HUES6 (cell line): ENCODE measurements around the gene KIF6.

Experiments
- H3K27ac ChIP-seq: 2 replicates; pipeline ENCODE4 v1.7.0; 2013; ENCODE audit warnings: low read depth, mild to moderate bottlenecking, low read length, inconsistent platforms
- H3K27me3 ChIP-seq: 2 replicates; pipeline ENCODE4 v1.6.1; 2013; ENCODE audit warnings: low read length; ENCODE audit not compliant: control insufficient read depth, insufficient read depth
- H3K36me3 ChIP-seq: 2 replicates; pipeline ENCODE4 v1.6.1; 2013; ENCODE audit warnings: low read length; ENCODE audit not compliant: control insufficient read depth, insufficient read depth
- H3K4me1 ChIP-seq: 2 replicates; pipeline ENCODE4 v1.6.1; 2013; ENCODE audit warnings: low read length; ENCODE audit not compliant: control insufficient read depth, insufficient read depth
- H3K4me3 ChIP-seq: 2 replicates; pipeline ENCODE4 v1.5.1; 2013; ENCODE audit warnings: low read depth, low read length
- H3K9ac ChIP-seq: one replicate; pipeline ENCODE4 v1.6.1; 2013; ENCODE audit warnings: mild to moderate bottlenecking, low read length
- H3K9me3 ChIP-seq: 2 replicates; pipeline ENCODE4 v1.6.1; 2013; ENCODE audit warnings: low read depth, low read length; ENCODE audit not compliant: control insufficient read depth, insufficient read depth

The KIF6 gene

GRCh38 chr6:39707962-39708683, 17.1 kb downstream of the KIF6 start:
- H3K4me1 ChIP-seq = peaks cover 10% of the 10 kb centered on the region; the same call in 1 of the 2 replicates
- no peak overlapping the region for H3K27ac ChIP-seq
- no peaks in the 10 kb centered on the region for H3K36me3 ChIP-seq
- H3K9ac ChIP-seq = no peak overlapping the region
- no peaks in the 10 kb centered on the region for H3K9me3 ChIP-seq
- no peak overlapping the region for H3K4me3 ChIP-seq
- H3K27me3 ChIP-seq = no peaks in the 10 kb centered on the region

- H3K4me3 ChIP-seq = no peak overlapping the region
- H3K27me3 ChIP-seq = no peaks in the 10 kb centered on the region
- H3K4me1 ChIP-seq = peaks cover 10% of the 10 kb centered on the region; the same call in 1 of the 2 replicates
- H3K36me3 ChIP-seq = no peaks in the 10 kb centered on the region
- H3K27ac ChIP-seq = no peak overlapping the region
- H3K9ac ChIP-seq = no peak overlapping the region
- H3K9me3 ChIP-seq = no peaks in the 10 kb centered on the region
These were observed 18.3 kb downstream of the KIF6 start for GRCh38 chr6:39706819-39707335.

- H3K9me3 ChIP-seq = no peaks in the 10 kb centered on the region
- no peak overlapping the region for H3K4me3 ChIP-seq
- H3K27me3 ChIP-seq = no peaks in the 10 kb centered on the region
- no peak overlapping the region for H3K9ac ChIP-seq
- no peak overlapping the region for H3K27ac ChIP-seq
- H3K4me1 ChIP-seq = no peaks in the 10 kb centered on the region
- no peaks in the 10 kb centered on the region for H3K36me3 ChIP-seq
These were observed 22.9 kb downstream of the KIF6 start for GRCh38 chr6:39702265-39702664.

- Histone ChIP-seq H3K9me3 (no peaks in the 10 kb centered on the region), H3K4me3 (no peak overlapping the region), H3K27me3 (no peaks in the 10 kb centered on the region), H3K4me1 (no peaks in the 10 kb centered on the region), H3K36me3 (no peaks in the 10 kb centered on the region), H3K27ac (no peak overlapping the region), H3K9ac (no peak overlapping the region)
These were observed 24.8 kb downstream of the KIF6 start for GRCh38 chr6:39700362-39700761.

- Histone ChIP-seq H3K9ac (no peak overlapping the region), H3K4me3 (no peak overlapping the region), H3K4me1 (no peaks in the 10 kb centered on the region), H3K9me3 (no peaks in the 10 kb centered on the region), H3K27me3 (no peaks in the 10 kb centered on the region), H3K36me3 (no peaks in the 10 kb centered on the region), H3K27ac (no peak overlapping the region)
These were observed 26.4 kb downstream of the KIF6 start for GRCh38 chr6:39698789-39699188.

GRCh38 chr6:39696986-39697788, 28.0 kb downstream of the KIF6 start:
- H3K36me3 ChIP-seq = no peaks in the 10 kb centered on the region
- H3K4me3 ChIP-seq = no peak overlapping the region
- no peak overlapping the region for H3K27ac ChIP-seq
- H3K9me3 ChIP-seq = no peaks in the 10 kb centered on the region
- H3K9ac ChIP-seq = no peak overlapping the region
- no peaks in the 10 kb centered on the region for H3K4me1 ChIP-seq
- H3K27me3 ChIP-seq = no peaks in the 10 kb centered on the region

GRCh38 chr6:39695447-39695846, 29.8 kb downstream of the KIF6 start:
- Histone ChIP-seq H3K4me3 (no peak overlapping the region), H3K9ac (no peak overlapping the region), H3K36me3 (no peaks in the 10 kb centered on the region), H3K27ac (no peak overlapping the region), H3K9me3 (no peaks in the 10 kb centered on the region), H3K4me1 (no peaks in the 10 kb centered on the region), H3K27me3 (no peaks in the 10 kb centered on the region)

- Histone ChIP-seq H3K4me3 (no peak overlapping the region), H3K9me3 (no peaks in the 10 kb centered on the region), H3K36me3 (no peaks in the 10 kb centered on the region), H3K9ac (no peak overlapping the region), H3K27me3 (no peaks in the 10 kb centered on the region), H3K4me1 (no peaks in the 10 kb centered on the region), H3K27ac (no peak overlapping the region)
These were observed 32.0 kb downstream of the KIF6 start for GRCh38 chr6:39693206-39693605.

- Histone ChIP-seq H3K27me3 (no peaks in the 10 kb centered on the region), H3K36me3 (no peaks in the 10 kb centered on the region), H3K4me3 (no peak overlapping the region), H3K9me3 (no peaks in the 10 kb centered on the region), H3K27ac (no peak overlapping the region), H3K9ac (no peak overlapping the region), H3K4me1 (0 out of 2 replicates have a peak, but pooled peaks cover 5% of the 10 kb centered on the region)
These were observed 36.7 kb downstream of the KIF6 start for GRCh38 chr6:39688494-39688893.

- H3K36me3 ChIP-seq = no peaks in the 10 kb centered on the region
- no peak overlapping the region for H3K9ac ChIP-seq
- H3K27ac ChIP-seq = no peak overlapping the region
- no peak overlapping the region for H3K4me3 ChIP-seq
- H3K27me3 ChIP-seq = no peaks in the 10 kb centered on the region
- no peaks in the 10 kb centered on the region for H3K9me3 ChIP-seq
- H3K4me1 ChIP-seq = 0 out of 2 replicates have a peak, but pooled peaks cover 5% of the 10 kb centered on the region
These were observed 38.2 kb downstream of the KIF6 start for GRCh38 chr6:39686976-39687375.

- Histone ChIP-seq H3K9ac (no peak overlapping the region), H3K27ac (no peak overlapping the region), H3K36me3 (no peaks in the 10 kb centered on the region), H3K9me3 (no peaks in the 10 kb centered on the region), H3K4me1 (0 out of 2 replicates have a peak, but pooled peaks cover 5% of the 10 kb centered on the region), H3K4me3 (no peak overlapping the region), H3K27me3 (no peaks in the 10 kb centered on the region)
These were observed 39.3 kb downstream of the KIF6 start for GRCh38 chr6:39685938-39686337.
